ENCODE measurements around the gene RPS19. TPM values are rescaled to one million over a fixed set of nuclear protein-coding genes. Genes with fewer than 3 reads are reported as not detected.
A peak's percentile ranks its signal among the peaks of the same experiment; 100 is the strongest.

Gene RPS19
- total RNA-seq, 1 experiment from 2014 or later: 3,152 TPM

- H3K9me3 Mint-ChIP-seq: no peaks in the 10 kb centered on the region
- peaks cover 69% of the 10 kb centered on the region for H3K36me3 Mint-ChIP-seq
- TF ChIP-seq ZNF416 (CRISPR knock-in tag; IDR thresholded peaks at IDR 0.05) (no peak), ZNF671 (CRISPR knock-in tag; IDR thresholded peaks at IDR 0.05) (peak; percentile 10; the same call in 1 of the 2 replicates)
- ChIA-PET CTCF (interaction anchor here (0.6 kb wide), 1 partner anchor 167 kb away, joined by 3 read pairs; no protein-coding TSS in a partner anchor), POLR2A (interaction anchor here (1.2 kb wide), 1 partner anchor 8 kb away, joined by 13 read pairs; the partner anchor contains the start of gene RPS19)
- peaks cover 30% of the 10 kb centered on the region for H3K4me1 Mint-ChIP-seq
- no peaks in the 10 kb centered on the region for H3K27me3 Mint-ChIP-seq (ENCODE audit: low read depth)
- H3K27ac Mint-ChIP-seq: peak overlapping the region; percentile 97
- no peak for ATAC-seq
- no peak overlapping the region for H3K4me3 Mint-ChIP-seq
- DNase-seq (ENCODE audit: low spot score): no peak
Measured at GRCh38 chr19:41868120-41868988, 8.3 kb downstream of the RPS19 start.

GRCh38 chr19:41868989-41869300 lies 8.9 kb downstream of the RPS19 start:
- peaks cover 28% of the 10 kb centered on the region for H3K4me1 Mint-ChIP-seq
- no peaks in the 10 kb centered on the region for H3K9me3 Mint-ChIP-seq
- peaks cover 65% of the 10 kb centered on the region for H3K36me3 Mint-ChIP-seq
- no peak for DNase-seq (ENCODE audit: low spot score)
- no peak for ATAC-seq
- ChIA-PET POLR2A (interaction anchor here (1.2 kb wide), 1 partner anchor 9 kb away, joined by 13 read pairs; the partner anchor contains the start of gene RPS19), CTCF (no interaction called here)
- H3K4me3 Mint-ChIP-seq: no peak overlapping the region
- H3K27me3 Mint-ChIP-seq (ENCODE audit: low read depth): no peaks in the 10 kb centered on the region
- H3K27ac Mint-ChIP-seq: peak overlapping the region; percentile 82; the same call in 1 of the 2 replicates
- TF ChIP-seq CBFB (CRISPR knock-in tag; IDR thresholded peaks at IDR 0.05; ENCODE audit: low read depth) (no peak), ZNF416 (CRISPR knock-in tag; IDR thresholded peaks at IDR 0.05) (no peak), ZNF423 (CRISPR knock-in tag; IDR thresholded peaks at IDR 0.05) (no peak), NR2C2 (CRISPR knock-in tag; IDR thresholded peaks at IDR 0.05) (no peak), MYBL2 (CRISPR knock-in tag; IDR thresholded peaks at IDR 0.05) (no peak), ZNF425 (CRISPR knock-in tag; conservative IDR thresholded peaks at IDR 0.05) (no peak), AFF4 (CRISPR knock-in tag; IDR thresholded peaks at IDR 0.05; ENCODE audit: borderline replicate concordance) (no peak), EMX1 (CRISPR knock-in tag; IDR thresholded peaks at IDR 0.05) (no peak), CTCF (IDR thresholded peaks at IDR 0.05) (no peak), ELF4 (CRISPR knock-in tag; IDR thresholded peaks at IDR 0.05; ENCODE audit: low read depth) (no peak), ZBTB43 (CRISPR knock-in tag; IDR thresholded peaks at IDR 0.05) (no peak), PREB (CRISPR knock-in tag; IDR thresholded peaks at IDR 0.05; ENCODE audit: borderline replicate concordance) (no peak)
